HG03025 (cell line): ENCODE data around the gene DNAJC17.

Experiments used
- ATAC-seq: cut with Tn5 transposase; IDR thresholded peaks from one replicate; pipeline ENCODE4 v1.9.1; 2021; ENCODE audit warnings: mild to moderate bottlenecking, moderate library complexity; ENCODE audit not compliant: unreplicated experiment, low FRiP score

The DNAJC17 gene

GRCh38 chr15:40746916-40747418 is 60.3 kb downstream of the DNAJC17 start:
- no peak for ATAC-seq

DNA sequence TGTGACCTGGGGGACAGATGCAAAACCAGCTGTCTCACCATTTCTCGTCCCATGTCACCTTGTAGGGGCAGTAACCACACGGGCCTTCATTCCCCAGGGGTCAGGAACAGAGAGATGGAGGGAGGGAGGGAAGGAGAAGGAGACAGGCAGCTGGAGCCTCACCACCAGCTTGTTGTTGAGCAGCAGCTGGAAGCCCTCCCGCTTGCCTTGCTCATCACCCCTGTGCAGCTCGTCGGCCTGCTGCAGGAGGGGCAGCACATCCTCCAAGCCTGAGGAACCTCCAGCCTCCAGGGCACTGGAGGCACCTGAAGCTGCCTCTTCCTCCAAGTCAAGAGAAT is 62.5 kb downstream of the DNAJC17 start:
- no peak for ATAC-seq

- ATAC-seq, result no peak
These were observed 63.1 kb downstream of the DNAJC17 start for GRCh38 chr15:40743921-40744814.

DNA sequence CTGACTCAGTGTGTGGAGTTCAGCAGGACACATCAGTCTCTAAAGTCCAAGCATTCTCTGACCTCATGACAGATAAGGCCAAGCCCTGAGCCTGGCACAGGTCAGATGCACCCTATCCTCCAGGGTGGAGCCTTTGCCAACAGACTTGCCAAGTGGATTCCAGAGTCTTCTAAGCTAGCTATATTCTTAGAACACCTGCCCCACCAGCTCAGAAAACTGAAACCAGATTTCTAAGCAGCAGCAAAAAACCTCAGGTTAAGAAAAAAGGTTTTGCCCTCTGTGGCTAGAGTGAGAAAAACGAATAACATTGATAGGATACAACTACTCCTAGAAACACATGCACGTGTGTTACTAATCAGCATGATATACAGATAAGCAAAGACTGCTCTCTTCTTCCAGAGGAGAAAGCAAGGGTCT is 63.8 kb downstream of the DNAJC17 start:
- ATAC-seq, result no peak

GRCh38 chr15:40739854-40740253 is 67.4 kb downstream of the DNAJC17 start:
- ATAC-seq, result no peak

DNA sequence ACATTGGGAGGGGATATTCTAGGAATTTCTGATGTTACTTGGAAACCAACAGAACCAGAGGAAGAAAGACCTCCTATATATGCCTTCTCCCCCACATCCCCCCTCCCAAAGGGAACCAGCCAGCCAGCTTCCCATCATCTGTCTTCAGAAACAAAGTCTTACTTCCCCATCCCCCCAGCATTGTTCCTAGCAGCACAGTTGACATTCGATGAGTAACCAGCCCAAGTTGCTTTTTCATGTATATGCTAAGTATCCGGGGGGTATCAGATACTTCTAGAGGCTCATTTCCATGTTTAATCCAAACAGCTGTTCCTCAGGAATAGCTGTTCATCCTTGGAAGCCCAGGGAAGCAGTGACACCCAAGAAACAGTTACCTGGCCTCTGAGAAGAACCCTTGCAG is 68.2 kb downstream of the DNAJC17 start:
- ATAC-seq, result no peak

DNA sequence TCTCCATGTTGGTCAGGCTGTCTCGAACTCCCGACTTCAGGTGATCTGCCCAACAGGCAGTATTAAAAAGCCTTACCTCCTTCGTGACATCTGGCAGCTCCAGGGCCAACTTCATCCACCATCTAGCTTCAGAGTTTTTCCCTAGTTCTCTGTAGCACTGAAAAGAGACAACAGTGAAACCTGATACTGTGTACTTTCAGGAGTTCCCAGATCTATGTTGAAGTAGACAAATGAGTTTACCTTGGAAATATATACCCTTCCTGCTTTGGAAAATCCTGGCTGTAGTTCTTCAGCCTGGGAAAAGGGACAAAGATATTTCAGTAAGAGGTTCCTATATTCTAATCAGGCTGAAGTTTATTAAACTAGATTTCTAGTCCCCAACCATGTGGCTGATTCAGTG is 70.2 kb downstream of the DNAJC17 start:
- no peak for ATAC-seq

GRCh38 chr15:40736575-40736974 is 70.7 kb downstream of the DNAJC17 start:
- ATAC-seq, result no peak

DNA sequence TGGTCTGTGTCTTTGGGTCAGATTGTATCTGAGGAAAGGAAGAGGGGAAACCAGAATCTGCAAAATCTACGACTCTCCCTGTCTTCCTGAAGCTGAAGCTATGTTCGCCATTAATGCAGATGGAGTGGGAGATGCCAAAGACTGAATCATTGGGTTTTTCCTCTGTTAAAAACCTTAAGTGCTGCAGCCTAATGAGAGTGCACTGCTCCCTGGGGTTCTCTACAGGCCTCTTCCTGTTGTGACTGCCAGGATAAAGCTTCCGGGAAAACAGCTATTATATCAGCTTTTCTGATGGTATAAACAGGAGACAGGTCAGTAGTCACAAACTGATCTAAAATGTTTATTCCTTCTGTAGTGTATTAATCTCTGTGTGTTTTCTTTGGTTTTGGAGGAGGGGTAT is 76.2 kb downstream of the DNAJC17 start:
- no peak for ATAC-seq

- ATAC-seq, result no peak
These were observed 83.4 kb downstream of the DNAJC17 start for GRCh38 chr15:40723919-40724318.

DNA sequence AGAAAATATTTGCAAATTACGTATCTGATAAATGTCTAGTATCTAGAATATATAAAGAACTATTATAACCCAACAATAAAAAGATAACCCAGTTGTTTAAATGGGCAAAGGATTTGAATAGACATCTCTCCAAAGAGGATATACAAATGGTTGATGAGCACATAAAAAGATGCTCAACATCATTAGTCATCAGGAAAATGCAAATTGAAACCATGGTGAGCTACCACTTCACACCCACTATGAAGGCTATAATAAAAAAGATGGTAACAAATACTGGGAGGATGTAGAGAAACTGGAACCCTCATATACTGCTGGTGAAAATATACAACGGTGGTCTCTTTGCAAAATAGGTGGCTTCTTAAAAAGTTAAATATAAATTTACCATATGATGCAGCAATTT is 84.3 kb downstream of the DNAJC17 start:
- ATAC-seq, result no peak

DNA sequence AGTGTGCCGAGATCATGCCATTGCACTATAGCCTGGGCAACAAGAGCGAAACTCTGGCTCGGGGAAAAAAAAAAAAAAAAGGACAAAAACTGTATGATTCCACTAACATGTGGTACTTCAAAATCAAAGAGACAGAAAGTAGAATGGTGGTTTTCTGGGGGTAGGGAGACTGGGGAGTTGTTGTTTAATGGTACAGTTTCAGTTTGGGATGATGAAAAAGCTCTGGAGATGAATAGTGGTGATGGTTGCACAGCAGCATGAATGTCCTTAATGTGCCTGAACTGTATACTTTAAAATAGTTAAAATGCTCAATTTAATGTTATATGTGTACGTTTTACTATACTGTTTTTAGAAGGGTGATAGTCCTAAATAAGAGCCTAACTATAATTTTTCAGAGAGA is 84.9 kb downstream of the DNAJC17 start:
- no peak for ATAC-seq

GRCh38 chr15:40721701-40722100 is 85.6 kb downstream of the DNAJC17 start:
- no peak for ATAC-seq

DNA sequence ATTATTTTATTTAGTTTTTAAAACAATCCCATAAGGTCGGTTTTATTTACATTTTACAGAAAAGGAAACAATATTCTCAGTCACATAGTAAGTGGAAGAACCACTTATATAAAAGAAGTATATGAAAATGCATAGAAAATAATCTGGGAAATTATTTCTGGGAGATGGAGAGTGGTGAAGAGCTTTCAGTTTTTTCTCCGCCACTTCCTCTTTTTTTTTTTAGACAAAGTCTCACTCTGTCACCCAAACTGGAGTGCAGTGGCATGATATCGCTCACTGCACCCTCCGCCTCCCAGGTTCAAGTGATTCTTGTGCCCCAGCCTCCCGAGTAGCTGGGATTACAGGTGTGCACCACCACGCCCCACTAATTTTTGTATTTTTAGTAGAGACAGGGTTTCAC is 91.1 kb downstream of the DNAJC17 start:
- ATAC-seq, result no peak
